Fibroblast of lung (primary cell): ENCODE results near the gene OR7G3. TPM values are rescaled to one million over a fixed set of nuclear protein-coding genes. Genes with fewer than 3 reads are reported as not detected.

Source experiments
- DNase-seq, 2 donors: peaks; one replicate each; pipeline versions ENCODE4 v3.0.0 to v3.0.0-alpha.2; 2010; ENCODE audit warnings: low read depth in 2 of 2
- H2AFZ ChIP-seq: 2 replicates; pipeline ENCODE4 v1.5.1; 2012; ENCODE audit warnings: low read length, control low read depth, inconsistent platforms
- H3K27ac ChIP-seq: 2 replicates; pipeline ENCODE4 v1.5.1; 2011; ENCODE audit warnings: low read length, control low read depth; ENCODE audit not compliant: insufficient read depth
- H3K27me3 ChIP-seq: 2 replicates; pipeline ENCODE4 v1.5.1; 2011; ENCODE audit warnings: mild to moderate bottlenecking, low read length; ENCODE audit not compliant: control insufficient read depth, insufficient read depth
- H3K36me3 ChIP-seq: 2 replicates; pipeline ENCODE4 v1.5.1; 2011; ENCODE audit warnings: low read length; ENCODE audit not compliant: control insufficient read depth, insufficient read depth
- H3K4me1 ChIP-seq: 2 replicates; pipeline ENCODE4 v1.5.1; 2011; ENCODE audit warnings: low read length; ENCODE audit not compliant: control insufficient read depth, insufficient read depth; ENCODE audit errors: extremely low read depth
- H3K4me2 ChIP-seq: 2 replicates; pipeline ENCODE4 v1.5.1; 2011; ENCODE audit warnings: low read length, control low read depth; ENCODE audit not compliant: insufficient read depth; ENCODE audit errors: extremely low read depth
- H3K4me3 ChIP-seq, 4 experiments: fragments of 200-600 bp in 1 of 4; sonication (generic) in 1 of 4; replicated peaks in 1 of 4; 2 replicates each; pipeline ENCODE4 v1.5.1; 2011 to 2016; ENCODE audit warnings: low read length in 4 of 4, low read depth in 3 of 4, mild to moderate bottlenecking in 3 of 4, control low read depth in 2 of 4, inconsistent platforms in 1 of 4, mixed read lengths in 1 of 4; ENCODE audit not compliant: insufficient read depth in 1 of 4; ENCODE audit errors: control extremely low read depth in 1 of 4
- H3K79me2 ChIP-seq: 2 replicates; pipeline ENCODE4 v1.5.1; 2012; ENCODE audit warnings: mild to moderate bottlenecking, low read length, inconsistent platforms; ENCODE audit not compliant: control insufficient read depth, insufficient read depth
- H3K9ac ChIP-seq: 2 replicates; pipeline ENCODE4 v1.5.1; 2011; ENCODE audit warnings: mild to moderate bottlenecking, low read length, control low read depth; ENCODE audit not compliant: insufficient read depth
- H3K9me3 ChIP-seq: 2 replicates; pipeline ENCODE4 v1.5.1; 2012; ENCODE audit warnings: low read depth, low read length; ENCODE audit not compliant: control insufficient read depth, insufficient read depth
- H4K20me1 ChIP-seq: 2 replicates; pipeline ENCODE4 v1.5.1; 2011; ENCODE audit warnings: low read length; ENCODE audit not compliant: control insufficient read depth, insufficient read depth; ENCODE audit errors: extremely low read depth
- CTCF ChIP-seq, 2 donors: IDR thresholded peaks in 1 of 2; conservative IDR thresholded peaks in 1 of 2; 1 replicate in 1 of 2; 2 replicates in 1 of 2; pipeline ENCODE4 v1.5.1; 2011 to 2012; ENCODE audit warnings: low read length in 2 of 2, control low read depth in 1 of 2, inconsistent platforms in 1 of 2, low read depth in 1 of 2, mild to moderate bottlenecking in 1 of 2
- EZH2 ChIP-seq: IDR thresholded peaks from 2 replicates; pipeline ENCODE4 v1.5.1; 2012; ENCODE audit warnings: low read length, control low read depth, mild to moderate bottlenecking; ENCODE audit errors: missing control alignments
- polyA plus RNA-seq, 2 donors: library from polyadenylated mRNA; depleted of rRNA in 1 of 2; stranded (reverse) in 1 of 2; unstranded in 1 of 2; fragments of >200 nt; gene quantifications; 2 replicates each; pipeline ENCODE4 v1.2.1, GENCODE V29; 2011 to 2012; ENCODE audit warnings: missing spikeins in 1 of 2
- total RNA-seq: library from RNA; depleted of rRNA; stranded (reverse); fragments of >200 nt; gene quantifications from 2 replicates; pipeline ENCODE4 v1.2.1, GENCODE V29; 2014

Gene OR7G3
- total and polyA plus RNA-seq, 2 donors (not counting 1 experiment from before 2014, with no cell fraction given), result not detected

GRCh38 chr19:9115307-9115813, 11.4 kb downstream of the OR7G3 start, which contains the start of gene OR7G1:
TSS of gene OR7G1 (minus strand) at chr19:9115763. CDS start at chr19:9115763, 0 bp downstream.
- Histone ChIP-seq H3K9ac (no peak within 1 kb of the TSS), H4K20me1 (no peaks in the 10 kb centered on the region), H3K4me1 (no peaks in the 10 kb centered on the region), H3K79me2 (no peaks in the 10 kb centered on the region), H3K27me3 (no peaks in the 10 kb centered on the region), H3K9me3 (no peaks in the 10 kb centered on the region), H3K4me3 (no peak within 1 kb of the TSS), H3K4me2 (no peak within 1 kb of the TSS), H3K36me3 (no peaks in the 10 kb centered on the region), H2AFZ (no peak within 1 kb of the TSS), H3K27ac (no peak within 1 kb of the TSS)
- DNase-seq, result no peak
- TF ChIP-seq EZH2 (no peak), CTCF (conservative IDR thresholded peaks at IDR 0.05 in 1 of 2, IDR thresholded peaks at IDR 0.05 in 1 of 2; ENCODE audit: low read depth in 1 of 2, low read length in 2 of 2) (no peak)

GRCh38 chr19:9109959-9110358, 16.8 kb downstream of the OR7G3 start:
- Histone ChIP-seq H4K20me1 (no peaks in the 10 kb centered on the region), H3K27me3 (no peaks in the 10 kb centered on the region), H3K4me1 (no peaks in the 10 kb centered on the region), H3K4me3 (no peak overlapping the region), H2AFZ (no peak overlapping the region), H3K4me2 (no peak overlapping the region), H3K79me2 (no peaks in the 10 kb centered on the region), H3K27ac (no peak overlapping the region), H3K36me3 (no peaks in the 10 kb centered on the region), H3K9ac (no peak overlapping the region), H3K9me3 (no peaks in the 10 kb centered on the region)
- DNase-seq, result no peak
- TF ChIP-seq CTCF (conservative IDR thresholded peaks at IDR 0.05 in 1 of 2, IDR thresholded peaks at IDR 0.05 in 1 of 2; ENCODE audit: low read depth in 1 of 2, low read length in 2 of 2) (no peak), EZH2 (no peak)

GRCh38 chr19:9107375-9107774, 19.4 kb downstream of the OR7G3 start, which contains the start of gene OR7G2:
TSS of gene OR7G2 (minus strand) at chr19:9107475. CDS start at chr19:9103243, 4,232 bp downstream.
- DNase-seq, result no peak
- Histone ChIP-seq H4K20me1 (no peaks in the 10 kb centered on the region), H3K4me2 (no peak within 1 kb of the TSS), H3K36me3 (no peaks in the 10 kb centered on the region), H3K79me2 (no peaks in the 10 kb centered on the region), H3K9ac (no peak within 1 kb of the TSS), H3K4me3 (no peak within 1 kb of the TSS), H2AFZ (no peak within 1 kb of the TSS), H3K9me3 (no peaks in the 10 kb centered on the region), H3K27ac (no peak within 1 kb of the TSS), H3K4me1 (no peaks in the 10 kb centered on the region), H3K27me3 (no peaks in the 10 kb centered on the region)
- TF ChIP-seq CTCF (conservative IDR thresholded peaks at IDR 0.05 in 1 of 2, IDR thresholded peaks at IDR 0.05 in 1 of 2; ENCODE audit: low read depth in 1 of 2, low read length in 2 of 2), result no peak
- TF ChIP-seq EZH2, result no peak
